Activated gamma-delta T cell (primary cell): ENCODE results near the gene SPDL1.

Source experiments
- DNase-seq: peaks from one replicate; lab custom pipeline; 2025; lab: John Stamatoyannopoulos, UW
- total RNA-seq, 2 donors: gene quantifications; one replicate each; lab custom pipeline; 2026; lab: John Stamatoyannopoulos, UW

Gene SPDL1, protein sequence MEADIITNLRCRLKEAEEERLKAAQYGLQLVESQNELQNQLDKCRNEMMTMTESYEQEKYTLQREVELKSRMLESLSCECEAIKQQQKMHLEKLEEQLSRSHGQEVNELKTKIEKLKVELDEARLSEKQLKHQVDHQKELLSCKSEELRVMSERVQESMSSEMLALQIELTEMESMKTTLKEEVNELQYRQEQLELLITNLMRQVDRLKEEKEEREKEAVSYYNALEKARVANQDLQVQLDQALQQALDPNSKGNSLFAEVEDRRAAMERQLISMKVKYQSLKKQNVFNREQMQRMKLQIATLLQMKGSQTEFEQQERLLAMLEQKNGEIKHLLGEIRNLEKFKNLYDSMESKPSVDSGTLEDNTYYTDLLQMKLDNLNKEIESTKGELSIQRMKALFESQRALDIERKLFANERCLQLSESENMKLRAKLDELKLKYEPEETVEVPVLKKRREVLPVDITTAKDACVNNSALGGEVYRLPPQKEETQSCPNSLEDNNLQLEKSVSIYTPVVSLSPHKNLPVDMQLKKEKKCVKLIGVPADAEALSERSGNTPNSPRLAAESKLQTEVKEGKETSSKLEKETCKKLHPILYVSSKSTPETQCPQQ
- total RNA-seq = 16.3 to 17.7 reads per million in 2 donors

DNA sequence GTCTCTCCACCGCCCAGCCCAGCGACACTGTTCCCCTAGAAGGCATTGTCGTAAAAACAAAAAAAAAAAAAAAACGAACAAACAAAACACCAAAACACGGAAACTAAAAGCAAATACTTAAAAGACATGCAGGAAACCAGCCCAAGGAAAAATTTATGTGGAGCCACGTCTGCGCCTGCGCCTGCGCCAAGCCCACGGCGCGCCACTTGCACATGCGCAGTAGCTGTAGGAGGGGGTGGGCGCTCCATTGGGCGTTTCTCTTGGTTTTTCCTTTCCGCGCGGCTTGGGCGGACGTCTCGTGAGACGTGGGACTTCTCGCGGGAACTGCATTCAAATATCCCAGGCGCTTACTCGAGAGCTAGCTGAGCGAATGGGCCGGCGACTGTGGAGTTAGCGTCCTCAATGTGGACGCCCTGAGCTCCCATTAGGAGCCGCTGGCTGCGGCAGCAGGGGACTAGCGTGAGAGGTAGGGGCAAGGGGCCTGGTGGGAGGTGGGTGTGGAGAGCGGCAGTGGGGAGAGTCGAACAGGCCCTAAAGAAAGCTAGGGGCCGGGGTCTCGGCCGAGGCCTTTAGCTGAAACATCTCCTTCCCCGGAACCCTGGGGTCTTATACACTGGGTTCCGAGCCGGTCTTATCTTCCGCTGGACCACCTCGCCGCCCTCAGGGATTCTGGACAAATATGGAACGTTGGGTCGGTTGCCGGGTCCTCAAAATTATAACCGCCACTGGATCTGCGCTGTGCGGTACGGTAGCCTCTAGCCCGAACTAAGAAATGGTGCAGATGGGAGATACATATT, at the start of gene SPDL1:
TSS of gene SPDL1 (plus strand) at position 350 of the 797 bp plus-strand sequence. CDS start 4,644 bp downstream, outside the sequence.
- peak; percentile 72 for DNase-seq

DNA sequence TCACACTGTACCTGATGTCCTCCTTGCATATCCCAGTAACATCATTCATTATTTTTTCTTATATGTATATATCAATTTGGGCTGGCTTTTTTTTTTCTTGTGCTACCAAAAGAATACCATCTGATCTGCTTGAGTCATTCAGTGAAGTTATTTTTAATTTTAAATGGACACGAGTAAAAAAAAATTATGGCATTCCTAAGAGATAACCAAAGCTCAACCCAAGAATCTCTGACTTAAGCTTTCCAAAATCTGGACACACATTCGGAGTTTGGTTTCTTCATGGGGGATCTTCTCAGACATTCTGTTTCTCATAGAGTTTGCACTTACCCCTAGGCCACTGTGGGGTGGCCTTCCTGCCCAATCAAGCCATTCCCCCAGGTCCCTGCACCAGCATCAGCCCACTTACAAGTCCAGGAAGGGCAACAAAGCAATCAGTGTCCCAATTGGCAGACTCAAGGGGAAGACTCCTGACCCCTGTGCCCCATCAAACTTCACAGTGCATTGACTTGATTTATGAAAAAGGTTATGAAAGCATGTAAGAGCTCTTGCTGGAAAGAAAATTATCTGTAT, 49.2 kb upstream of the SPDL1 start:
- DNase-seq = no peak

DNA sequence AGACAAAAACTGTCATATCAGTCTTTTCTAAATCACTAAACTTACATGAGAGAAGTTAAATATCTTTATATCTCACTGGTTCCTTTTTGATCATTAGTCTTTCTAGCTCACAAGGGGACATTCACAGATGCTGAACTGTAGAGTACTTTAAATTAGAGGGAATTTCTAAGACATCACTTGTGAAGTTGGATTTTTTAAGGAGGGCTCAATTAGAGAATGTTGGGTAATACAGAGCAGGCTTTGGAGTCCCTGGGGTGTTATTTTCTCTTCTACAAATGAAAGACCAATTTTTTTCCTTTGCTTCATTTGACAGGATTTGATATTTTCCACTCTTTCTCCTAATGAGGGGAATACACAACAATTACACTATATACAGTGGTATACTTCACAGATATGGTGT, 48.6 kb upstream of the SPDL1 start:
- DNase-seq = no peak

DNA sequence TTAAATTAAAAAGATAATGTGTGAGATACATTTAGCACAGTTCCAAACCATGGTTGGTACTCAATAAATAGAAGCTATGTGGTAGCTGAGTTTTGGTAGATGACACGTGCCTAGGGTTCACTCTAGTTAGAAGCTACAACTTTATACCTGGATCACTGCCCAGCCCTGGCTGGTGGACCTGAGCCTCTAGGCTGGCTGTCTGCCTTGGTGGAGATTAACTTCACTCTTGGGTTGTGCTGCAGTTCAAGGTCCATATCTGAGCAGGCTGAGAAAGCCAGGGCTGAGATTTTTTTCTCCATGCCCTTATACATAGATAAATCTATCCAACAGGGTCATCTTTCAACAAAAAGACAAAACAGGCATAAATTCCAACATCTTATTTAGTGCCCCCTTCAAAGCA, 44.6 kb upstream of the SPDL1 start:
- DNase-seq = no peak

DNA sequence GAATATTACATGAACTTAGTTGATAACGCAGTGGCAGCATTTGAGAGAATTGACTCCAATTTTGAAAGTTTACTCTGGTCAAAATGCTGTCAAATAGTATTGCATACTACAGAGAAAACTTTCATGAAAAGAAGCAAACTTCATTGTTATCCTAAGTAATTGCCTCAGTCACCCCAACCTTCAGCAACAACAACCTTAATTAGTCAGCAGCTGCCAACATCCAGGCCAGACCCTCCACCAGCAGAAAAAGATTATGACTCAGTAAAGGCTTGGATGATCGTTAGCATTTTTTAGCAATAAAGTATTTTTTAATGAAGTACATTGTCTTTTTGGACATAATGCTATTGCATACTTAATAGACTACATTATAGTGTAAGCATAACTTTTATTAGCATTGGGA, 40.8 kb upstream of the SPDL1 start:
- DNase-seq = no peak

DNA sequence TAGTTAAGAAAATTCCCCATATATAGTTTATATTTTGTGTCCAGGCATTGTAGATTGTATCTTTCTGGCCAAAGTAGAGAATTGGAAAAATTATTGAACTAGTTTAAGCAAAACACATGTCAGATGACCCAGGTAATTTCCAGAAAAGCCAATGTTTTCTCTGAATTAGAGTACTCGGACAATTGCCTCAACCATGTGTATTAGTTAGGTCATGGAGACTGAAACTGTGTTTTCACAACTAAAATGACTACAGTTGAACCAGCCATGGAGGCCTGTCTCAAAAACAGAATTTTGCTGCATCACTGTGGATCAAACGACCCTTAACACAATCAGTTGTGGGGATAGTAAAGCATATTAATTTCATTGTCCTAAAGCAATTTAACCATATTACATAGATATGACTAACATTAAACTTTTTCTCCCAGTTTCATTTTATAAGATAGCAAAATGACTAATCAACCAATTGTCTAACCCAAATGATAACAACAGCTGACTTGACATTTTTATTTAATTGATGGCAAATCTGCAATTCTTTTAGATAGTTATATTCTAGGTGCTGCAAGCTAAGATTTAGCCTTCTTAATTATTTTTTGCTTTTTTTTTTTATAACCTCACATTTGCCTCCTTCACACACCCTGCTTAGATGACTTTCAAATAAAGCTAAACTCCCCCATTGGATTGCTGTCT, 39.2 kb upstream of the SPDL1 start:
- DNase-seq = no peak

DNA sequence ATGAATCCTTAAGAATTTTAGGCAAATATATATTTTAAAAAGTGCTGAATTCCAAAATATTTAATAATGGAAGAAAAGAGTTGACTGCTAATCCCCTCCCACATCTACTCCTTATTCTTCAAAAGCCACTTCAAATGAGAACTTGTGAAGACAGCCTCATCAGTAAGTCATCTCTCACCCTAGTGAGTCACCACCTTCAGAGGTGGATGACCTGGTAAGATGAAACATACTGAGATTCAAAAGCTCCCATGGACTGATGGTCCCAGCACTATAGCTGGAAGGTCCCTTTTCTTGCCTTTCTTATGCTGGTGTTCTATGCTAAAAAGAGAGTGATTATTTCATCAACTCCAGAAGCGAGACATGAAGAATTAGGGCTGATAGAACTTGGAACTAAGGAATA, 37.8 kb upstream of the SPDL1 start:
- no peak for DNase-seq

DNA sequence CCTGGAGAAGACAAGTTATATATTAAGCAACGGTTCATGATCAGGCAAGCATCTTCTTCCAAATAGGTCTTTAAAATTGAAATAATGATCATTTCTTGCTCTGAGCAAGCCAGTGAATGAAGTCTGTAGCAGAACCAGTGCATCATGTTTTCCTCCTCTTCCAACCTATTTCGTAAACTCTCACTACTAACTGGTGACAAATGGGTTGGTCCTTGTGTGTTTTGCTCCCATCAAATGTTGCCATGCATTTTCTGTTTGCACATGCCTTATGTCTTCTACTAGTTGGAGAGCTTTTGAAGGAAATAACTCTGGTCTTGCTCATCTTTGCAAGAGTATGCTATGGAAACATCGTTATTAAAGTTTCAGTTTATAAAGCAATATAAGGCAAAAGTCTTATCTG, 37.2 kb upstream of the SPDL1 start:
- DNase-seq = no peak

DNA sequence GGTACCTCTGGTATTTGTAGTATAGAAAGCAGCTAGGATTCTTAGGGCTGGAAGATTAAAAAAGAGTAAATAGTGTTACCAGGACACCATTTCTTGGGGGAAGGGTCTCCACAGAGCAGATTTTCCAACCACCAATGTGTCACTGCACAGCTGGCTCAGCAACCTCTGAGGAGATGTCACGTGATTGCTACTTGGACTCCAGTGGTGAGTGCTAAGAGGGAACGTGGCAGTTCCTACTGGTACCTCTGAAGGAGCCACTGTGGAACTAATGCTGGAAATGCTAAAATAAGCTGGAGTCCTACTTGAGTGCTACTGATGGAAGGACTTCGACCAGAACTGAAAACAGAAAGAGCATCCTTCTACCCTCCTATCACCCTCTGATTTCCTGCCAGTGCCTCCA, 36.1 kb upstream of the SPDL1 start:
- no peak for DNase-seq

DNA sequence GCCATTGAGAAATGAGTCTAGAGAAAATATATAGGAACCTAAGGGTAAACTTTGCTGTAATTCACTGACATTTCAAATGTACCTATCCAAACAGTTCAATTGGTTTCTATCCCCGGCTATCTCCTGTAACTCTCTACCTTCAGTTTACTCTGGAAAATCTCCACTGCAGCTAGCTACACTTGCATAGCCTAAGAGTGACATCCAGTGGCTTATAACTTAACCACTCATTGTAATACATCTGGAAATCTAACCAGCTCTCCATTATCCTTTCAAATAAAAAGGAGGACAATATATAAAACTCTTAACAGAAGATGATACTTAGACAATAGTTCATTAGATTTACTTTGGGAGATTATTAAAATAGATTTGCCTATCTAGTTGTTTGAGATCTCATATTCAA, 35.3 kb upstream of the SPDL1 start:
- no peak for DNase-seq

DNA sequence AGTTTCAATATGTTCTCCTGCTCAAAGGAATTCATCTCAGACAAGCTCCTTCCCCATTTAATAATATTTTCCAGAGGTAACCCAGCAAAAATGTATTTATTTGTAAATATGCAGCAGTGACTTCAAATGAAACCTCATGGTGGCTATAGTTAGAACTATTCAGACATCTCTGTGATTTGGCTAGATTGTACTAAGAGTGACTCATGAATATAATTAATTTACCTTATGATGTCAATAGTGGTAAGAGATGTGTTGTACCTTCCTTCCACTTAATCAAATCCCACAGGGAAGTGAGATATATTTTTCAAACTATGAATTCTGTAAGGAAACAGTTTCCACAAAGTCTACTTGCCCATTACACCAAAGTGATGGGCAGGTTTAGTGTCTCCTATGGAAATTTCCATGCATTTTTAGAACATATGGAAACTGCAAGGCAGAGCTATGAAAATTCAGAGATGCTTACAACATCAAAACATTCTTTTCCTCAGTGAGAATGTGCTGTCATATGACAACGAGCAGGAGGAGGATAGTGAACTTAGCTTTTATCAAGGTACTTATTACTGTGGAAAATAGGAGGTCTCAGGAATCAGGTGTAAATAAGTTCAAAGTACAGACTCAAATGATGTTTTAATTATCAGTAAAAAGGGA, 34.0 kb upstream of the SPDL1 start:
- no peak for DNase-seq

DNA sequence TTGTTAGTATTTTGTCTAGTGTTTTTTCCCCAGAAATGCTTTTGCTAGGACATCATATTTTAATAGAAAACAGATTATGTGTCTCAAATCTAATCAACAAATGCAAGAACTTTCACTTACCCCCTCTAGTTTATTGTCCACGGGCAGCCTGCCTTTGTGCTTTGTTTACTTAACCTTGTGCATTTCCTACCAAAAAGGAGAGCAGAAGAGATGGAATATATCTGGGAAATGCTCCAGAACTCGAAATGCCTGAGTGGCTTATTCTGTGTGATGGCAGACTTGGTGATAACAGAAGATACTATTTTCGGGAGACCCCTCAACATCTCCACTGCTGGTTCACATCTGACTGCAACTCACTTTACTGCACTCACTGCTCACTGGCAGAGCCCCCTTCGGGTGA, 33.3 kb upstream of the SPDL1 start:
- DNase-seq = no peak

DNA sequence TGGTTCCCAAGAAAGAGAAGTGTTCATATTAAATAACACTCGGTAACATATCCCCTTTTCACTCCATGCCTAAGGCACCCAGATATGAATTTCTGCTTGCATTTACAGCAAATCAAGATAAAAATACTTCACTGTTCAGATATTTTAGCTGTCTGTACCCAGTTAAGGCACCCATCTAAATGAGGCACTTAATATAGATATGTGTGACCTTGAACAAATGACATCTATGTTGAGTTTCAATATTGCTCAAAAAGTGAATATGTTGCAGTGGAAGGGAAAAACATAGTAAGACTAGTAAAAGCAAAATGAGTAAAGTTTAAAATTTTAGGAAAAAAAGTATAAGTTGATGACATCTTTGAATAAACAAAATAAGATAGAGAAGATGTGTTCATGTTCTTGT, 32.4 kb upstream of the SPDL1 start:
- DNase-seq = no peak

DNA sequence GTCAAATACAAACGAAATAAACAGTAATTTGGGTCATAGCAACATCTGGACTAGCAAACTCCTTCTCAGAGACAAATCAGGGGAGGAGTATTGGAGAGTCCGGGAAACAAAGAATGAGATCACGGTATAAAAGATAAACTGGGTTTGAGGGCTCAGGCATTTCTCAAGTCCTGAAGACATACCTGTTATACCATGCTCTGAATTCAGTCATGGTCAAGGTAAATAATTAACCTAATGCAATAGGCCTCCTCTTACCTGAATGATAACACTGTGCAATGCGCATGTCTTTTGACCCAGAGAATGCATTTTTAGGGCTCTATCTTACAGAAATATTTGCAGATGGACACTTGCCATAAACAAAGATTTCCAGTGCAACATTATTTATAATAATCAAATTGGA, 31.9 kb upstream of the SPDL1 start:
- DNase-seq = no peak

DNA sequence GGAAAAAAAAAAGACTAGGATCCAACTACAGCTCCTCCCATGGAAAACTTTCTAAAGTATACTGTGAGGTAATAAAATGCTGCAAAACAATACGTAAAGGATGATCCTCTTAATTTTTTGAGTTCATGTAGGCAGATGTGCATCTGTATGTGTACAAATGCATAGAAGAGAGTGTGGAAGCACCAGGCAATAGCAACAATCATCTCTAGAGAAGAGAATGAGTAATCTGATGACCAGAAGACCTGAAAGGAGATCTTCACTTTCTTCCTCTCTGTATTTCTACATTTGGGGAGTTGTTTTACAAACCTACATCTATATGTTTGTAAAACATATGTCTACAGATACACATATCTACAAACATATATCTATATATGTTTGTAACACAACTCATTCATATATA, 29.3 kb upstream of the SPDL1 start:
- no peak for DNase-seq

DNA sequence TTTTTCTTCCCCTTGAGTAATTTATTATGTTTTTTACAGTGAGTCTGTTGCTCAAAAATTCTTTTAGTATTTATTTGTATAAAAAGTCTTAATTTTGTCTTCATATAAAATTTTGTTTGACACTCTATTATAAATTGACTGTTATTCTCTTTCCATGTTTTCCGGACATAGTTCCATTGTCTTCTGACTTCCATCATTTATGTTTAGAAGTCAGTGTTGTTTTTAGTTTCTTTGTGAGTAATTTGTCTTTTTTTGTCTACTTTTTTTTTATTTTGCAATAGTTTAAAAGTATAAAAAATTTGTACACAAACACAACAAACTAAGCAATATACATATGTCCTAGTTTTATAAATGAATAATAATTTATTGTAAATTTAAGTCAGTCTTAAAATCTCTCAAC, 25.7 kb upstream of the SPDL1 start:
- DNase-seq = no peak

DNA sequence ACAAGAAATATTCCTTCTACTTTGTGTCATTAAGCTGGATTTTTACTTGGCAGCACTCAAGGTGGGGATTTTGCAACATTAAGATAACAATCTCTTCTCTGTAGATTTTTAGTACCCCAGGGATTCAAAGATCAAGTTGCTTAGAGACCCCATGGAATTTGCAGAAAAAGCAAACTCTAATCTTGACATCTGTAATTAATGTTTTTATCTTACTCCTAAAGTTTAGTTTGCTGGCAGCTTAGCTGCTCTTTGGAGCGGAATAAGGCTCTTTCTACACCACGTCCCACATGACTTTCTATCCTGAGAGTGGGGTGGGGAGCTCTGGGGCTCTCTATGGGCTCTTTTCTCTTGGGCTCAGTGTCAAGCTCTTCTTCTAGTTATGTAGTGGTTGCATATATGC, 21.7 kb upstream of the SPDL1 start:
- DNase-seq = no peak

DNA sequence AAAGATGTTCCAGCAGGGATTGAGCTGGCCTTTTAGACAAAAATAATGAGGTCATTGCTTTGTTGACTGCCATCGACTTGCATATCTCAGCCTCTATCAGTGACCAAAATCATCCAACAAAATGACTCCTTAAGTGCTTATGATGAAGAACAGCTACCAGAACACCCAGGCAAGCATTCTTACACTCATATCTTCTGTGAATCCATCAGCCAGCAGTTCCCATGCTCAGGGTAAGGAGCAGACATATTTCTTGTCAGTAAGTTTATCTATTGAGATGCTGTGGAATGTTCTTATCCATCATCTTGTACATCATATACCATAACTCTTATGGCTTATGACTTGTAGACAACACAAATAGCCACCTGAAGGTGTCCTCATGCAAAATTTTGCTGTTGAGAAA, 20.2 kb upstream of the SPDL1 start:
- no peak for DNase-seq

DNA sequence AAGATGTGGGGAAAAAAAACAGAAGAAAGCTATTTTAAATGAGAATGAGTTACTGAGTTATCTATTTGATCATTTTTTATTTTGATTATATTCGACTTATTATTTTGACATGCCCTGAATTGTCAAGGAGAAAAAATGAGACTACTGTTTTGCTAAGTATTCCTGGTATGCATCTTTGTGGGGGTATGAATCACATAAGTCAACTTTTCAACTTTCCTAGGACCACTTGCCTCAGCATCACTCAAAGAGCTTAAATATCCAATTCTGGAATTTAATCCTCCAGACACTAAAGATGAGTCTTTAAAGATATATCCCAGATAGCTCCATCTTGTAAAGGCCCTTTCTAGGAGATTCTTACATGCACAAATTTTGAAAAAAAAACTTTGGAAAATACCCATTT, 17.4 kb upstream of the SPDL1 start:
- no peak for DNase-seq

DNA sequence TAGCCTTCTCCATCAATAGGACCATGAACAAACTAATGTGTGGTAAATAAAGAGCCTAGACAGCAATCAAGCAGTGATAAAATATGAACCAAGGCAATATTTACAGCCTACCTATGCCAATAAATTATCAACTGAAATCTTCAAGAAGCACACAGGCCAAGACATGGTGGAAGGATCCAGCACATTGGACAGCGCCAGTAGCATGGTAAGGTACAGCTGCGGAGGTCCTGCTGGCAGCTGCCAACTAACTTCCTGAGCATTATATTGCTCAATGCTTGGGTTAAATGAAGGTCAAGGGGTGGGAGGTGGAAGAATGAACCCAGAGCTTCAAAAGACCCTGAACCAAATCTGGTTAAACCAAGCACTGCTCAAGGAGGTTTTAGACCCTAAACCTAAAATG, 16.5 kb upstream of the SPDL1 start:
- DNase-seq = no peak

DNA sequence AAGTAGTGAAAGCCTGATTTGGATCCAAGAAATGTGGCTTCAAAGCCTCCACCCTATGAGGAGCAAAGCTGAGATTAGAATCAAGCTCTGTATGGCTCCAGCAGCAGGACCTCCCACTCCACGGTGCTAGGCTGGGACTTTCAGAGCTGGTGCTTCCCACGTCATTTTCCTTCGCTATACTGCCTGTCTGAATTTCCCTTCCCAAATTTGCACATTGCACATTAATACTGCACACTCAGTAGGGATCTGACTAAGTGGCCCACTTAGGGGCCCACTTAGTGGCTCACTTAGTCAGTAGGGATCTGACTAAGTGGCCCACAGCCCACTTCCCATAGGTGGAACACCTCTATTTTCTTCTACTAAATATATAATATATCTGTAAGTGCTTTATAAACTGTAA, 14.1 kb upstream of the SPDL1 start:
- no peak for DNase-seq
